ENCODE results near the gene CACNB4.

DNA sequence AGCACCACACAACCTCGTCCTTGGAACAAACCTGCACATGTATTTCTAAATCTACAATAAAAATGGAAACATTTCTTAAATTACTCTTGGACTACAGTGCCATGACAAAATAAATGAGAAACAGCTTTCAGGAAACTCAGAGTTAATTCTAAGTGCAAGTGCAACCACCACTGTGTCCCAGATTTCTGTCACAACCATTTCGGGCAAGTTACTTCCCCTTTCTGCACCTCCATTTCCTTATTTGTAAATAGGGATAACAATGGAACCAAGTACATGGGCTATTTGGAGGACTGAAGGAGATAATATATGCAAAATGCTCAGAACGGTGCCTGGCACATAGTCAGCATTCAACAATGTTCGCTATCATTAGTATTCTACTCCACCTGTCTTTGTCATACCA is 93.2 kb downstream of the CACNB4 start:
- TF ChIP-seq, protein P1, sequence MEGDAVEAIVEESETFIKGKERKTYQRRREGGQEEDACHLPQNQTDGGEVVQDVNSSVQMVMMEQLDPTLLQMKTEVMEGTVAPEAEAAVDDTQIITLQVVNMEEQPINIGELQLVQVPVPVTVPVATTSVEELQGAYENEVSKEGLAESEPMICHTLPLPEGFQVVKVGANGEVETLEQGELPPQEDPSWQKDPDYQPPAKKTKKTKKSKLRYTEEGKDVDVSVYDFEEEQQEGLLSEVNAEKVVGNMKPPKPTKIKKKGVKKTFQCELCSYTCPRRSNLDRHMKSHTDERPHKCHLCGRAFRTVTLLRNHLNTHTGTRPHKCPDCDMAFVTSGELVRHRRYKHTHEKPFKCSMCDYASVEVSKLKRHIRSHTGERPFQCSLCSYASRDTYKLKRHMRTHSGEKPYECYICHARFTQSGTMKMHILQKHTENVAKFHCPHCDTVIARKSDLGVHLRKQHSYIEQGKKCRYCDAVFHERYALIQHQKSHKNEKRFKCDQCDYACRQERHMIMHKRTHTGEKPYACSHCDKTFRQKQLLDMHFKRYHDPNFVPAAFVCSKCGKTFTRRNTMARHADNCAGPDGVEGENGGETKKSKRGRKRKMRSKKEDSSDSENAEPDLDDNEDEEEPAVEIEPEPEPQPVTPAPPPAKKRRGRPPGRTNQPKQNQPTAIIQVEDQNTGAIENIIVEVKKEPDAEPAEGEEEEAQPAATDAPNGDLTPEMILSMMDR (IDR thresholded peaks at IDR 0.05): no peak
- no peak for TF ChIP-seq POLR2A (IDR thresholded peaks at IDR 0.05)
